CD4-positive, alpha-beta T cell treated with Interleukin-10 for 1 hour (primary cell): ENCODE data around the gene TACC2.
"Not testable (repeated sequence)": the region's sequence is repeated elsewhere in the genome, so short reads cannot be mapped to it uniquely, and the experiment has no call there.

Source experiments
- DNase-seq: peaks from one replicate; pipeline ENCODE4 v3.0.0-alpha.2; 2020

The TACC2 gene

DNA sequence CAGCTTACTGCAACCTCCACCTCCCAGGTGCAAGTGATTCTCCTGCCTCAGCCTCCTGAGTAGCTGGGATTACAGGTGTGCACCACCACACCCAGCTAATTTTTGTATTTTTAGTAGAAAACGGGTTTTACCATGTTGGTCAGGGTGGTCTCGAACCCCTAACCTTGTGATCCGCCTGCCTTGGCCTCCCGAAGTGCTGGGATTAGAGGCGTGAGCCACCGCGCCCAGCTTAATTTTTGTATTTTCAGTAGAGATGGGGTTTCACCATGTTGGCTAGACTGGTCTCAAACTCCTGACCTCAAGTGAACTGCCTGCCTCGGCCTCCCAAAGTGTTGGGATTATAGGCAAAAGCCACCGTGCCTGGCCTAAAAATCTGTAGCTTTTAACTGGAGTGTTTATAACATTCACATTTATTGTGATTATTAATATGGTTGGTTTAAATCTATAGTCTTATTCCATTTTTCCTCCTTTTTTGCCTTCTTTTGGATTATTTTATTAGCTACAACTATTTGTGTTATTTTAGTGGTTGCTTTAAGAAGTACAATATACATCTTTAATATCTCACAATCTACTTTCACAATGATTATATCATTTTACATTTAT is 77.5 kb downstream of the TACC2 start:
- DNase-seq = not testable (repeated sequence)

GRCh38 chr10:122068844-122069243 is 79.9 kb downstream of the TACC2 start:
- DNase-seq = no peak

DNA sequence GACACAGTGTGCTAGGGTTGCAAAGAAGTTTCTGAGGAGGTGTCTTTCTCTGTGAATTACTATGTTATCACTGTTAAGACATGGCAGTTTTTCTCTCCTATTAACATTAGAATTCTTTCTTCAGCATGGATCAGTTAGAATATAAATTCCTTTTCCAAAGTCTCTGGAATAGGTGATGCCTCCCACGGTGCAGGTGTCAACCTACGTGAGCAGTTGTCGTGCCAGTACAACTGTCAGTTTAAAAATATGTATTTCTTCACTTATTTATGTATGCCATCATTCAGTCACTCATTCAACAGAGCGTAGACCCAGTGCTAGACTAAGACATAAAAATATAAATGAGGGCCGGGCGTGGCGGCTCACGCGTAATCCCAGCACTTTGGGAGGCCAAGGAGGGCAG is 83.5 kb downstream of the TACC2 start:
- no peak for DNase-seq

DNA sequence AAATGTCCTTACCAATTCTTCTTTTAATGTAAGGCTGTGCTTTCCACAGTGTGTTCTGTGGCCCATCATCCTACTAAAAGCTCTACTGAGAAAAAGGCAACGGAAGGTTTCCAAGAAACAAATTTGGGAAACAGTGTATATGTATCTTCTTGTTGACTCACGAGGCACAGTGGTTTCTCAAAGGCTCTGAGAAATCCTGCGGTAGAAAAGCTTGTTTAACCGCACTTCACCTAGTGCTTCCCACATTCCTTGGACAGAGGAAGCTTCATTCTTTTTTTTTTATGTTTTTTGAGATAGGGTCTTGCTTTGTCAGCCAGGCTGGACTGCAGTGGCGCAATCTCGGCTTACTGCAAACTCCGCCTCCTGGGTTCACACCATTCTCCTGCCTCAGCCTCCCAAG is 84.5 kb downstream of the TACC2 start:
- DNase-seq = no peak

DNA sequence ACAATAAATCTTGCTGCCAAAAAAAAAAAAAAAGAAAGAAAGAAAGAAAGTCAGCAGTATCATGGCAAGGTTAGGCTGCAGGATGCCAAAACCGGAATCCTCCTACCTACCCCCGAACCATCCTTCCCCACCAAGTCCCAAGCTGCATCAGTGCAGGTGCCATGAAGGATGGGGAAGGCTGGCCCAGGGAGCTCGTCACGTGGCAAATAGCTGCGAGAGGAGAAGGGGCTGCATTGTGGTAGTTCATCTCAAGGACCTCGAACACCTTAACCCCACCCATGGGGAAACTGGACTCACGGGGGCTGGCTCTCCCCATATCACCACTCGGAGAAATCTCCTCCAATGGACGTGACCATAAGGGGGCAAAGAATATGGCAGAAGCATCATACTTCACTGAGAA is 86.2 kb downstream of the TACC2 start:
- no peak for DNase-seq

GRCh38 chr10:122075876-122076275 is 86.9 kb downstream of the TACC2 start:
- not testable (repeated sequence) for DNase-seq

DNA sequence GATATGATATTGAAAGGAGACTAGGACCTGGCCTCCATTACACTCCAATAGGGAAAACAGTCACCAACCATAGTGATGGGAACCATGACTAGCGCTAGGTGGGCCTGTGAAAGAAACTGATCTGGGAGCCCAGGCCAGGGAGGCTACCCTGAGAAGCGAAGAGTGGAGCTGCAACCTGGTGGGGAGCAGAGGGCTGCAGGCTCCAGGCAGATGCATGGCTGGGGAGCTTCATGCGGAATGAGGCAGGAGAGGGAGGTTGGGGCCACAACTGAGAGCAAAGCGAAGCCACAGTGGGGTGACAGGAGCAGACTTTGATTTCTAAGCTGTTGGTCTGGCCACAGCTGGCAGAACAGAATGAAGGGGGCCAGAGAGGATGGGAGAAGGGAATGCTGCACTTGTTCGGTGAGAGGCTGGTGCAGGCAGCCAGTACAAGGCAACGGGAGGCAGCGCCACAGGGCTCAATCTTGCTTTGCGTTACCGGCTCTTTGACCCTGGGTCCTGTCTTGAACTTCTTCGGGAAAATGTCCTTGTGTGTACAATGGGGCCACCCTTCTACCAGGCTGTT is 88.4 kb downstream of the TACC2 start:
- no peak for DNase-seq

GRCh38 chr10:122078326-122078725 is 89.4 kb downstream of the TACC2 start:
- no peak for DNase-seq

- no peak for DNase-seq
Observed at GRCh38 chr10:122078965-122079795, 90.2 kb downstream of the TACC2 start.

DNA sequence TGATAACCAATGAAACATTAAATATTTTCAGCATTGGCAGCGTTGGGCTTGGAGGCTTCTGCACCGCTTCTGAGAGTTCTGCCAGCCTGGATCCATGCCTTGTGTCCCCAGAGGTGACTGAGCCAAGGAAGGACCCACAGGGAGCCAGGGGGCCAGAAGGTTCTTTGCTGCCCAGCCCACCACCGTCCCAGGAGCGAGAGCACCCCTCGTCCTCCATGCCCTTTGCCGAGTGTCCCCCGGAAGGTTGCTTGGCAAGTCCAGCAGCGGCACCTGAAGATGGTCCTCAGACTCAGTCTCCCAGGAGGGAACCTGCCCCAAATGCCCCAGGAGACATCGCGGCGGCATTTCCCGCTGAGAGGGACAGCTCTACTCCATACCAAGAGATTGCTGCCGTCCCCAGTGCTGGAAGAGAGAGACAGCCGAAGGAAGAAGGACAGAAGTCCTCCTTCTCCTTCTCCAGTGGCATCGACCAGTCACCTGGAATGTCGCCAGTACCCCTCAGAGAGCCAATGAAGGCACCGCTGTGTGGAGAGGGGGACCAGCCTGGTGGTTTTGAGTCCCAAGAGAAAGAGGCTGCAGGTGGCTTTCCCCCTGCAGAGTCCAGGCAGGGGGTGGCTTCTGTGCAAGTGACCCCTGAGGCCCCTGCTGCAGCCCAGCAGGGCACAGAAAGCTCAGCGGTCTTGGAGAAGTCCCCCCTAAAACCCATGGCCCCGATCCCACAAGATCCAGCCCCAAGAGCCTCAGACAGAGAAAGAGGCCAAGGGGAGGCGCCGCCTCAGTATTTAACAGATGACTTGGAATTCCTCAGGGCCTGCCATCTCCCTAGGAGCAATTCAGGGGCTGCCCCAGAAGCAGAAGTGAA is 93.9 kb downstream of the TACC2 start:
- DNase-seq = no peak

DNA sequence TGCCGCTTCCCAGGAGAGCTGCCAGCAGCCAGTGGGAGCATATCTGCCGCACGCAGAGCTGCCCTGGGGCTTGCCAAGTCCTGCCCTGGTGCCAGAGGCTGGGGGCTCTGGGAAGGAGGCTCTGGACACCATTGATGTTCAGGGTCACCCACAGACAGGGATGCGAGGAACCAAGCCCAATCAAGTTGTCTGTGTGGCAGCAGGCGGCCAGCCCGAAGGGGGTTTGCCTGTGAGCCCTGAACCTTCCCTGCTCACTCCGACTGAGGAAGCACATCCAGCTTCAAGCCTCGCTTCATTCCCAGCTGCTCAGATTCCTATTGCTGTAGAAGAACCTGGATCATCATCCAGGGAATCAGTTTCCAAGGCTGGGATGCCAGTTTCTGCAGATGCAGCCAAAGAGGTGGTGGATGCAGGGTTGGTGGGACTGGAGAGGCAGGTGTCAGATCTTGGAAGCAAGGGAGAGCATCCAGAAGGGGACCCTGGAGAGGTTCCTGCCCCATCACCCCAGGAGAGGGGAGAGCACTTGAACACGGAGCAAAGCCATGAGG is 94.6 kb downstream of the TACC2 start:
- no peak for DNase-seq

DNA sequence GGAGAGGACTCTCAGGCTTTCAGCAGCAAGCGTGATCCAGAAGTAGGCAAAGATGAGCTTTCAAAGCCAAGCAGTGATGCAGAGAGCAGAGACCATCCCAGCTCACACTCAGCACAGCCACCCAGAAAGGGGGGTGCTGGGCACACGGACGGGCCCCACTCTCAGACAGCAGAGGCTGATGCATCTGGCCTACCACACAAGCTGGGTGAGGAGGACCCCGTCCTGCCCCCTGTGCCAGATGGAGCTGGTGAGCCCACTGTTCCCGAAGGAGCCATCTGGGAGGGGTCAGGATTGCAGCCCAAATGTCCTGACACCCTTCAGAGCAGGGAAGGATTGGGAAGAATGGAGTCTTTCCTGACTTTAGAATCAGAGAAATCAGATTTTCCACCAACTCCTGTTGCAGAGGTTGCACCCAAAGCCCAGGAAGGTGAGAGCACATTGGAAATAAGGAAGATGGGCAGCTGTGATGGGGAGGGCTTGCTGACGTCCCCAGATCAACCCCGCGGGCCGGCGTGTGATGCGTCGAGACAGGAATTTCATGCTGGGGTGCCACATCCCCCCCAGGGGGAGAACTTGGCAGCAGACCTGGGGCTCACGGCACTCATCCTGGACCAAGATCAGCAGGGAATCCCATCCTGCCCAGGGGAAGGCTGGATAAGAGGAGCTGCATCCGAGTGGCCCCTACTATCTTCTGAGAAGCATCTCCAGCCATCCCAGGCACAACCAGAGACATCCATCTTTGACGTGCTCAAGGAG is 95.5 kb downstream of the TACC2 start:
- DNase-seq = no peak

DNA sequence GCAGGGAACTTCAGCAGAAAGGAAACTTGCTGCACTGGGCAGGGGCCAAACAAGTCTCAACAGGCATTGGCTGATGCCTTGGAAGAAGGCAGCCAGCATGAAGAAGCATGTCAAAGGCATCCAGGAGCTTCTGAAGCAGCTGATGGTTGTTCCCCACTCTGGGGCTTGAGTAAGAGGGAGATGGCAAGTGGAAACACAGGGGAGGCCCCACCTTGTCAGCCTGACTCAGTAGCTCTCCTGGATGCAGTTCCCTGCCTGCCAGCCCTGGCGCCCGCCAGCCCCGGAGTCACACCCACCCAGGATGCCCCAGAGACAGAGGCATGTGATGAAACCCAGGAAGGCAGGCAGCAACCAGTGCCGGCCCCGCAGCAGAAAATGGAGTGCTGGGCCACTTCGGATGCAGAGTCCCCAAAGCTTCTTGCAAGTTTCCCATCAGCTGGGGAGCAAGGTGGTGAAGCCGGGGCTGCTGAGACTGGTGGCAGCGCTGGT is 96.5 kb downstream of the TACC2 start:
- DNase-seq = no peak

DNA sequence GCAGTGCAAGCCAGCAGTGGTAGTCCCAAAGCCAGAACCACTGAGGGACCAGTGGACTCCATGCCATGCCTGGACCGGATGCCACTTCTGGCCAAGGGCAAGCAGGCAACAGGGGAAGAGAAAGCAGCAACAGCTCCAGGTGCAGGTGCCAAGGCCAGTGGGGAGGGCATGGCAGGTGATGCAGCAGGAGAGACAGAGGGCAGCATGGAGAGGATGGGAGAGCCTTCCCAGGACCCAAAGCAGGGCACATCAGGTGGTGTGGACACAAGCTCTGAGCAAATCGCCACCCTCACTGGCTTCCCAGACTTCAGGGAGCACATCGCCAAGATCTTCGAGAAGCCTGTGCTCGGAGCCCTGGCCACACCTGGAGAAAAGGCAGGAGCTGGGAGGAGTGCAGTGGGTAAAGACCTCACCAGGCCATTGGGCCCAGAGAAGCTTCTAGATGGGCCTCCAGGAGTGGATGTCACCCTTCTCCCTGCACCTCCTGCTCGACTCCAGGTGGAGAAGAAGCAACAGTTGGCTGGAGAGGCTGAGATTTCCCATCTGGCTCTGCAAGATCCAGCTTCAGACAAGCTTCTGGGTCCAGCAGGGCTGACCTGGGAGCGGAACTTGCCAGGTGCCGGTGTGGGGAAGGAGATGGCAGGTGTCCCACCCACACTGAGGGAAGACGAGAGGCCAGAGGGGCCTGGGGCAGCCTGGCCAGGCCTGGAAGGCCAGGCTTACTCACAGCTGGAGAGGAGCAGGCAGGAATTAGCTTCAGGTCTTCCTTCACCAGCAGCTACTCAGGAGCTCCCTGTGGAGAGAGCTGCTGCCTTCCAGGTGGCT is 97.7 kb downstream of the TACC2 start:
- no peak for DNase-seq

DNA sequence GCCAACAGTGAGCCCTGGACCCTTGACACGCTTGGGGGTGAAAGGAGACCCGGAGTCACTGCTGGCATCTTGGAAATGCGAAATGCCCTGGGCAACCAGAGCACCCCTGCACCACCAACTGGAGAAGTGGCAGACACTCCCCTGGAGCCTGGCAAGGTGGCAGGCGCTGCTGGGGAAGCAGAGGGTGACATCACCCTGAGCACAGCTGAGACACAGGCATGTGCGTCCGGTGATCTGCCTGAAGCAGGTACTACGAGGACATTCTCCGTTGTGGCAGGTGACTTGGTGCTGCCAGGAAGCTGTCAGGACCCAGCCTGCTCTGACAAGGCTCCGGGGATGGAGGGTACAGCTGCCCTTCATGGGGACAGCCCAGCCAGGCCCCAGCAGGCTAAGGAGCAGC is 98.5 kb downstream of the TACC2 start:
- no peak for DNase-seq

GRCh38 chr10:122089311-122090017 is 100.5 kb downstream of the TACC2 start:
- DNase-seq = no peak

GRCh38 chr10:122091722-122092121 is 102.8 kb downstream of the TACC2 start:
- DNase-seq = no peak

DNA sequence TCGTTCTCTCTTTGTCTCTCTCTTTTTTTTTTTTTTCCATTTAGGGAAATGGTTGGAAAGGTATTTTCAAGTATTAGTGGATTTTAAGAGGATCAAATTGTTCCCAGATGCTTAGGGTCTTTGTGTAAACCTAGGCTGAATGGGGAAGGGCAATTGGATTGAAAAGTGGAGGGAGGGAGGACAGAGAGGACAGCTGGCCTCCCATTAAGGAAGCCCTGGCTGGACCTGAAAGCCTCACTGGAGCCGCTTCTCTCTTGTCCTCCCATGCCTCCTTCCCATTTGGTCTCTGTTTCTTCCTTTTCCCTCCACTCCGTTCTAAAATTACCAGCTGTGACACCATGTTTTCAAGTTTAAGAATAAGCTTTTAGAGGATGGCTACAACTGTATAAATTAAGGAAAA is 104.1 kb downstream of the TACC2 start:
- no peak for DNase-seq

- DNase-seq = not testable (repeated sequence)
Observed at GRCh38 chr10:122096181-122096580, 107.2 kb downstream of the TACC2 start.

DNA sequence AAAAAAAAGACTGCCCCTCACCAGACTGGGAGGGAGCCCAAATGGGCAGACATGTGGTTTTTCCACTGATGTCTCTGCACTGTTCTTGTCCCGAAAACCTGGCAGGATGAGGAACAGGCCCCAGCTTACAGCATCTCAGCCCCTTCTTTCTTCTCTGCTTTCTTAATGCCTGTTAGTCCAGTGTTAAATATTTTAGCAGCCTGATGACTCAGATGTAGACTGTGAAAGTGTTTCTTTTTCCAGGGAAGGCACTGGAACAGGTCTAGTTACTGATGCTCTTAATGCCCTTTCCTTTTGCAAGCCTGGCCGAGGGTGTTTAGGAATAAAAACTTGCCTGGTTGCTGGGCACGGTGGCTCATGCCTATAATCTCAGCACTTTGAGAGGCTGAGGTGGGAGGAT is 107.7 kb downstream of the TACC2 start:
- no peak for DNase-seq
